ENCODE measurements around the gene SMARCD2. TPM values are rescaled to one million over a fixed set of nuclear protein-coding genes. Genes with fewer than 3 reads are reported as not detected.

Gene SMARCD2
- polyA plus RNA-seq, 2 of the 4 experiments (the other 2 are of a cell fraction) = 40.4 to 52.7 TPM

GRCh38 chr17:63809970-63810369, 32.5 kb downstream of the SMARCD2 start:
- FAIRE-seq (no peak), DNase-seq (ENCODE audit: low read depth in 1 of 2, low spot score in 1 of 2) (no peak), ATAC-seq (no peak)
- Histone ChIP-seq H3K4me3 (no peak overlapping the region), H3K4me2 (no peak overlapping the region), H3K9me3 (no peaks in the 10 kb centered on the region), H3K4me1 (no peaks in the 10 kb centered on the region), H3K27ac (no peak overlapping the region)
- ChIA-PET CTCF (interaction anchor here (0.6 to 2.4 kb wide), 9 partner anchors 9 to 610 kb away, joined by 3 to 11 read pairs (median 5); partner anchors contain the start of gene LIMD2), POLR2A (interaction anchor here (0.5 to 2.6 kb wide), 2 partner anchors 34 to 36 kb away, joined by 3 to 8 read pairs; partner anchors contain the start of genes CCDC47 and DDX42)
- WGBS (ENCODE audit: missing lambda C conversion rate) = 92% methylated on average over 9 of the region's 9 CpGs
- TF ChIP-seq HDAC2 (IDR thresholded peaks at IDR 0.05) (no peak), RAD21 (conservative IDR thresholded peaks at IDR 0.05 in 1 of 2, IDR thresholded peaks at IDR 0.05 in 1 of 2) (no peak)

- FAIRE-seq (no peak), ATAC-seq (no peak), DNase-seq (ENCODE audit: low read depth in 1 of 2, low spot score in 1 of 2) (no peak)
- H3K4me3 ChIP-seq = no peak overlapping the region
- 70% methylated on average over 2 of the region's 2 CpGs for WGBS (ENCODE audit: missing lambda C conversion rate)
- no peak overlapping the region for H3K4me2 ChIP-seq
- no peaks in the 10 kb centered on the region for H3K9me3 ChIP-seq
- ChIA-PET CTCF (interaction anchor here (1.6 to 2.1 kb wide), 2 partner anchors 11 to 29 kb away, joined by 5 to 10 read pairs; no protein-coding TSS in a partner anchor), POLR2A (interaction anchor here (1.2 to 1.5 kb wide), 2 partner anchors 32 kb away, joined by 3 to 5 read pairs; partner anchors contain the start of genes CCDC47 and DDX42)
- no peaks in the 10 kb centered on the region for H3K4me1 ChIP-seq
- TF ChIP-seq MAFK (IDR thresholded peaks at IDR 0.05; ENCODE audit: partially characterized antibody) (no peak), REST (IDR thresholded peaks at IDR 0.05) (no peak), POLR2AphosphoS2 (conservative IDR thresholded peaks at IDR 0.05; ENCODE audit: low read length) (no peak), SMC3 (IDR thresholded peaks at IDR 0.05) (no peak), EHMT2 (IDR thresholded peaks at IDR 0.05; ENCODE audit: low read depth) (no peak), GATA3 (IDR thresholded peaks at IDR 0.05; ENCODE audit: borderline replicate concordance) (no peak), CHD2 (IDR thresholded peaks at IDR 0.05; ENCODE audit: low read length, partially characterized antibody) (no peak), RAD21 (conservative IDR thresholded peaks at IDR 0.05 in 1 of 2, IDR thresholded peaks at IDR 0.05 in 1 of 2) (no peak)
- no peak overlapping the region for H3K27ac ChIP-seq
Measured at GRCh38 chr17:63805591-63805990, 36.9 kb downstream of the SMARCD2 start.

DNA sequence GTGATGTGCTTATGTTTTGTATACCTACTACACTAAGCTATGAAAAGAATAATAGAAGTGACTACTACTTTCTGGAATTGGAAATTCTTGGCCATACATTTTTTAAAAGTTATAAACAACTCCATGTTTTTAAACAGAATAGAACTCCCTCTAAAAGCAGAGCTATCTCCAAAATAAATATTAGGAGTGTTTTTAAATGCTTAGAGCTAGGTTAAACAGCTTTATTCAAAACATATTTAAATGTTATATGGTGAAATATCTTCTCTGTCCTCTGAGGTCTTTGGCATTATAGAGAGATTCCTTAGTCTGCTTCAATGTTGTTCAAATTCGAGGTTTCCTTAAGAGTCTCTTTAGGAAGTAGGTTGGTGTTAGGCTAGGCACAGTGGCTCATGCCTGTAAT, 38.2 kb downstream of the SMARCD2 start:
- FAIRE-seq = no peak
- Histone ChIP-seq H3K27ac (no peak overlapping the region), H3K4me3 (no peak overlapping the region), H3K9me3 (no peaks in the 10 kb centered on the region), H3K4me2 (no peak overlapping the region), H3K4me1 (no peaks in the 10 kb centered on the region)
- DNase-seq (ENCODE audit: low read depth in 1 of 2, low spot score in 1 of 2) = no peak
- CTCF ChIA-PET = interaction anchor here (0.6 to 2.1 kb wide), 6 partner anchors 10 to 379 kb away, joined by 3 to 10 read pairs (median 3); no protein-coding TSS in a partner anchor
- ATAC-seq = no peak
- 92% methylated on average over 1 of the region's 1 CpG for WGBS (ENCODE audit: missing lambda C conversion rate)
- POLR2A ChIA-PET = interaction anchor here (0.6 to 1.2 kb wide), 4 partner anchors 20 to 109 kb away, joined by 3 to 4 read pairs (median 3); partner anchors contain the start of gene CCDC47
- TF ChIP-seq BHLHE40 (IDR thresholded peaks at IDR 0.05; ENCODE audit: low read depth, low read length) (no peak), REST (IDR thresholded peaks at IDR 0.05) (no peak), MAFK (IDR thresholded peaks at IDR 0.05; ENCODE audit: partially characterized antibody) (no peak), JUNB (IDR thresholded peaks at IDR 0.05) (no peak), CBX8 (IDR thresholded peaks at IDR 0.05) (no peak), CHD4 (IDR thresholded peaks at IDR 0.05; ENCODE audit: borderline replicate concordance) (no peak), RNF2 (IDR thresholded peaks at IDR 0.05; ENCODE audit: borderline replicate concordance, low read depth) (no peak), POLR2AphosphoS2 (conservative IDR thresholded peaks at IDR 0.05; ENCODE audit: low read length) (no peak), BCL3 (IDR thresholded peaks at IDR 0.05) (no peak), TFCP2L1 (CRISPR knock-in tag; IDR thresholded peaks at IDR 0.05) (no peak)
- TF ChIP-seq, protein P1, sequence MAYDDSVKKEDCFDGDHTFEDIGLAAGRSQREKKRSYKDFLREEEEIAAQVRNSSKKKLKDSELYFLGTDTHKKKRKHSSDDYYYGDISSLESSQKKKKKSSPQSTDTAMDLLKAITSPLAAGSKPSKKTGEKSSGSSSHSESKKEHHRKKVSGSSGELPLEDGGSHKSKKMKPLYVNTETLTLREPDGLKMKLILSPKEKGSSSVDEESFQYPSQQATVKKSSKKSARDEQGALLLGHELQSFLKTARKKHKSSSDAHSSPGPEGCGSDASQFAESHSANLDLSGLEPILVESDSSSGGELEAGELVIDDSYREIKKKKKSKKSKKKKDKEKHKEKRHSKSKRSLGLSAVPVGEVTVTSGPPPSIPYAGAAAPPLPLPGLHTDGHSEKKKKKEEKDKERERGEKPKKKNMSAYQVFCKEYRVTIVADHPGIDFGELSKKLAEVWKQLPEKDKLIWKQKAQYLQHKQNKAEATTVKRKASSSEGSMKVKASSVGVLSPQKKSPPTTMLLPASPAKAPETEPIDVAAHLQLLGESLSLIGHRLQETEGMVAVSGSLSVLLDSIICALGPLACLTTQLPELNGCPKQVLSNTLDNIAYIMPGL (CRISPR knock-in tag; IDR thresholded peaks at IDR 0.05; ENCODE audit: borderline replicate concordance) = no peak
- TF ChIP-seq, protein P2, sequence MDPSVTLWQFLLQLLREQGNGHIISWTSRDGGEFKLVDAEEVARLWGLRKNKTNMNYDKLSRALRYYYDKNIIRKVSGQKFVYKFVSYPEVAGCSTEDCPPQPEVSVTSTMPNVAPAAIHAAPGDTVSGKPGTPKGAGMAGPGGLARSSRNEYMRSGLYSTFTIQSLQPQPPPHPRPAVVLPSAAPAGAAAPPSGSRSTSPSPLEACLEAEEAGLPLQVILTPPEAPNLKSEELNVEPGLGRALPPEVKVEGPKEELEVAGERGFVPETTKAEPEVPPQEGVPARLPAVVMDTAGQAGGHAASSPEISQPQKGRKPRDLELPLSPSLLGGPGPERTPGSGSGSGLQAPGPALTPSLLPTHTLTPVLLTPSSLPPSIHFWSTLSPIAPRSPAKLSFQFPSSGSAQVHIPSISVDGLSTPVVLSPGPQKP (IDR thresholded peaks at IDR 0.05; ENCODE audit: low read depth, low read length) = no peak
- TF ChIP-seq, protein P3, sequence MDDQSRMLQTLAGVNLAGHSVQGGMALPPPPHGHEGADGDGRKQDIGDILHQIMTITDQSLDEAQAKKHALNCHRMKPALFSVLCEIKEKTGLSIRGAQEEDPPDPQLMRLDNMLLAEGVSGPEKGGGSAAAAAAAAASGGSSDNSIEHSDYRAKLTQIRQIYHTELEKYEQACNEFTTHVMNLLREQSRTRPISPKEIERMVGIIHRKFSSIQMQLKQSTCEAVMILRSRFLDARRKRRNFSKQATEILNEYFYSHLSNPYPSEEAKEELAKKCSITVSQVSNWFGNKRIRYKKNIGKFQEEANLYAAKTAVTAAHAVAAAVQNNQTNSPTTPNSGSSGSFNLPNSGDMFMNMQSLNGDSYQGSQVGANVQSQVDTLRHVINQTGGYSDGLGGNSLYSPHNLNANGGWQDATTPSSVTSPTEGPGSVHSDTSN (IDR thresholded peaks at IDR 0.05) = no peak

Measured in A549 (cell line).